Thoracic aorta (tissue), 2 donors: ENCODE data around the gene SOX1. TPM values are rescaled to one million over a fixed set of nuclear protein-coding genes. Genes with fewer than 3 reads are reported as not detected.

Source experiments
- ATAC-seq: fragments of 150-250 bp; one replicate; pipeline ENCODE4 v1.8.0; 2017; ENCODE audit warnings: low read depth; ENCODE audit not compliant: insufficient number of reproducible peaks, low FRiP score
- DNase-seq: peaks from one replicate; pipeline ENCODE4 v3.0.0-alpha.2; 2020; ENCODE audit warnings: low spot score
- H3K27ac ChIP-seq, 2 donors: fragments of 200-600 bp; sonication (generic); 1 replicate in 1 of 2; 2 replicates in 1 of 2; pipeline ENCODE4 v1.5.1; 2016; ENCODE audit warnings: mild to moderate bottlenecking in 2 of 2, moderate library complexity in 2 of 2
- H3K27me3 ChIP-seq: fragments of 200-600 bp; sonication (generic); replicated peaks from 2 replicates; pipeline ENCODE4 v1.6.0; 2016; ENCODE audit warnings: mild to moderate bottlenecking; ENCODE audit not compliant: insufficient read depth
- H3K36me3 ChIP-seq: fragments of 200-600 bp; sonication (generic); one replicate; pipeline ENCODE4 v1.5.1; 2016
- H3K4me1 ChIP-seq, 2 donors: fragments of 200-600 bp; sonication (generic); 1 replicate in 1 of 2; 2 replicates in 1 of 2; pipeline versions ENCODE4 v1.5.1 to v1.6.0; 2016; ENCODE audit warnings: low read depth in 2 of 2, mild to moderate bottlenecking in 1 of 2; ENCODE audit not compliant: control insufficient read depth in 1 of 2
- H3K4me3 ChIP-seq: fragments of 200-600 bp; sonication (generic); 2 replicates; pipeline ENCODE4 v1.5.1; 2016; ENCODE audit warnings: mild to moderate bottlenecking
- H3K9me3 ChIP-seq: fragments of 200-600 bp; sonication (generic); 2 replicates; pipeline ENCODE4 v1.5.1; 2016
- CTCF ChIP-seq: fragments of 200-600 bp; sonication (generic); IDR thresholded peaks from one replicate; pipeline ENCODE4 v1.5.1; 2019; ENCODE audit warnings: antibody characterized with exemption
- total RNA-seq, 2 donors: library from RNA; depleted of rRNA; stranded (reverse); fragments of >200 nt; gene quantifications; one replicate each; pipeline versions ENCODE4 v1.1.0 to v1.2.3, GENCODE V29; 2016

The SOX1 gene
- total RNA-seq, 2 donors from 2014 or later = not detected

- no peak for DNase-seq
- Histone ChIP-seq H3K27me3 (no peaks in the 10 kb centered on the region), H3K4me1 (no peaks in the 10 kb centered on the region), H3K9me3 (no peaks in the 10 kb centered on the region), H3K4me3 (no peak overlapping the region), H3K36me3 (no peaks in the 10 kb centered on the region), H3K27ac (no peak overlapping the region)
- TF ChIP-seq CTCF = no peak
- no peak for ATAC-seq
Observed at GRCh38 chr13:112107289-112107688, 40.3 kb downstream of the SOX1 start.

DNA sequence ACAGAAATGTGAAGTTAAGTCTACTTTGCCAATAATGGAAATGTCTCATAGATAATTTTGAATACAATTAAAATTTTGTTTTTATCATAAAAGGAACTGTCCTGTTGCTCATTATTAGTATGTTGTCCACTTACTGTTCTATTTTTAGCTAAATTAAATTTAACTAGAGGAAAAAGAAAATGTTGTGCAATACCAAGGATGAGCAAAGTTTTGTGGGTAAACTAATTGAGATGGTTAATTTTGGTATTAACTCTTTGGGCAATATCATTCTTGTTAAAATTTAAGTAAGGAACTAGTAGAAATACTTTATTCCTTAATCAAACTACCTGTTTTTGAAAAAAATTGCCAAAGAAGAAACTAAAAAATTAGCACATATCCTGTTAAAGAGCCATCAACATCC, 43.5 kb downstream of the SOX1 start:
- TF ChIP-seq CTCF = no peak
- no peak for ATAC-seq
- H3K4me1 ChIP-seq = no peaks in the 10 kb centered on the region
- H3K4me3 ChIP-seq = no peak overlapping the region
- no peak overlapping the region for H3K27ac ChIP-seq
- no peaks in the 10 kb centered on the region for H3K27me3 ChIP-seq
- no peak for DNase-seq
- no peaks in the 10 kb centered on the region for H3K9me3 ChIP-seq
- H3K36me3 ChIP-seq = no peaks in the 10 kb centered on the region

DNA sequence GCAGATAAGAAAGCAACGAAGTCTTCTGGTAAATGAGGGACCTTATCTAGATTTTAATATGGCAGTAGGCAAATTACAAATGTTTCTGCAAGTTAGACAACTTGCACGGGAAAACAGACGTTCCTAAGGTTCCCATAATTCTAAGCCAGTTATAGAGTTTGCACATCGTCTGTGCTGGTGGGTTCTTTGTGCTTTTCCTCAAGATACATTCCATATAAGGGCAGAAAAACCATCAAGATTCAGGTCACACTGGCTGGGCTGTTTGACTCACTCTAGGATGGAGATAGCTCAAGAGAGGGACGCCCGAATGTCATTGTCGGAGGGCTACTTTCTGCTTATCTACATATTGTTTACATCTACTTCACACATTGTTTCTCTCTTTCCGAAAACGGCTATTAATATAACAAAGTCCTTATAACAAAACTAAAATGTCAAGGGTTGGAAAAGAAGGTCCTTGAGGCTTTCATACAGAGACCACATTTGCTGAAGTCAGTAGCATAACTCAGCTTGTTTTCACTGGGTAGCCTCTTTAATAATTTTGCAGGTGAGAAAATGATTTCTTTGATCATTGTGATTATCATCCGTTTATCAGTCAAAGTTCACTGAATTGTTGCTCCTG, 44.4 kb downstream of the SOX1 start:
- H3K9me3 ChIP-seq = no peaks in the 10 kb centered on the region
- no peak overlapping the region for H3K4me3 ChIP-seq
- ATAC-seq (no peak), DNase-seq (no peak)
- no peaks in the 10 kb centered on the region for H3K36me3 ChIP-seq
- no peaks in the 10 kb centered on the region for H3K27me3 ChIP-seq
- H3K27ac ChIP-seq = no peak overlapping the region
- TF ChIP-seq CTCF = no peak
- H3K4me1 ChIP-seq = no peaks in the 10 kb centered on the region

GRCh38 chr13:112112534-112113276, 45.8 kb downstream of the SOX1 start:
- ATAC-seq (no peak), DNase-seq (no peak)
- Histone ChIP-seq H3K36me3 (no peaks in the 10 kb centered on the region), H3K4me3 (no peak overlapping the region), H3K27me3 (no peaks in the 10 kb centered on the region), H3K9me3 (no peaks in the 10 kb centered on the region), H3K27ac (no peak overlapping the region), H3K4me1 (no peaks in the 10 kb centered on the region)
- no peak for TF ChIP-seq CTCF

DNA sequence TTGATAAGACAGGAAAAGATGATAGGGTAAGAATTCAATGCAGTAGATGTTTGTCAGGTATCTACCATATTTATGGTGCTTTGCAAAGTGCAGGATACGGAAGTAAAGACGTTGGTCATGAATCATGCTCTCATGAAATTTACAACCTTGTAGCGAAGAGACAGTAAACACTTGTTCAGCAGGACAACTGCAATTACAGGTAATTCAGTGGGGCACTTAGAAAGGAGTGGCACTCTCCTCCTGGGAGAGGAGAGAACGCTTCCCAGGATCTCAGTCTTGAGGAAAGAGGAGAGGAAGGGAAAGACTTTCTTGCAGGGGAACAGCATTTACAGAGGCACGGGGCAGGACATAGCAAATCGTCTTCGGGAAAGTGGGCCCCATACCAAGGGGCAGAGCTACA, 46.4 kb downstream of the SOX1 start:
- no peaks in the 10 kb centered on the region for H3K27me3 ChIP-seq
- TF ChIP-seq CTCF = no peak
- no peak overlapping the region for H3K4me3 ChIP-seq
- no peaks in the 10 kb centered on the region for H3K4me1 ChIP-seq
- ATAC-seq (no peak), DNase-seq (no peak)
- no peaks in the 10 kb centered on the region for H3K36me3 ChIP-seq
- no peaks in the 10 kb centered on the region for H3K9me3 ChIP-seq
- H3K27ac ChIP-seq = no peak overlapping the region
